ENCODE results near the gene SIKE1.
"Not testable (repeated sequence)": the region's sequence is repeated elsewhere in the genome, so short reads cannot be mapped to it uniquely, and the experiment has no call there.

DNA sequence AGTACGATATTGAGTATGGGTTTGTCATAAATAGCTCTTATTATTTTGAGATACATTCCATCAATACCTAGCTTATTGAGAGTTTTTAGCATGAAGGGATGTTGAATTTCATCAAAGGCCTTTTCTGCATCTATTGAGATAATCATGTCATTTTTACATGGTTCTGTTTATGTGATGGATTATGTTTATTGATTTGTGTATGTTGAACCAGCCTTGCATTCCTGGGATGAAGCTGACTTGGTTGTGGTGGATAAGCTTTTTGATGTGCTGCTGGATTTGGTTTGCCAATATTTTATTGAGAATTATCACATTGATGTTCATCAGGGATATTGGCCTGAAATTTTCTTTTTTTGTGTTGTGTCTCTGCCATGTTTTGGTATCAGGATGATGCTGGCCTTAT is 6.0 kb upstream of the SIKE1 start:
- TF ChIP-seq POLR2A (IDR thresholded peaks at IDR 0.05): not testable (repeated sequence)
- TF ChIP-seq, protein P1, sequence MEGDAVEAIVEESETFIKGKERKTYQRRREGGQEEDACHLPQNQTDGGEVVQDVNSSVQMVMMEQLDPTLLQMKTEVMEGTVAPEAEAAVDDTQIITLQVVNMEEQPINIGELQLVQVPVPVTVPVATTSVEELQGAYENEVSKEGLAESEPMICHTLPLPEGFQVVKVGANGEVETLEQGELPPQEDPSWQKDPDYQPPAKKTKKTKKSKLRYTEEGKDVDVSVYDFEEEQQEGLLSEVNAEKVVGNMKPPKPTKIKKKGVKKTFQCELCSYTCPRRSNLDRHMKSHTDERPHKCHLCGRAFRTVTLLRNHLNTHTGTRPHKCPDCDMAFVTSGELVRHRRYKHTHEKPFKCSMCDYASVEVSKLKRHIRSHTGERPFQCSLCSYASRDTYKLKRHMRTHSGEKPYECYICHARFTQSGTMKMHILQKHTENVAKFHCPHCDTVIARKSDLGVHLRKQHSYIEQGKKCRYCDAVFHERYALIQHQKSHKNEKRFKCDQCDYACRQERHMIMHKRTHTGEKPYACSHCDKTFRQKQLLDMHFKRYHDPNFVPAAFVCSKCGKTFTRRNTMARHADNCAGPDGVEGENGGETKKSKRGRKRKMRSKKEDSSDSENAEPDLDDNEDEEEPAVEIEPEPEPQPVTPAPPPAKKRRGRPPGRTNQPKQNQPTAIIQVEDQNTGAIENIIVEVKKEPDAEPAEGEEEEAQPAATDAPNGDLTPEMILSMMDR (IDR thresholded peaks at IDR 0.05): not testable (repeated sequence)

Data from body of pancreas (tissue), 4 donors.